Measurements from ENCODE around the gene PRRT1B. TPM values are rescaled to one million over a fixed set of nuclear protein-coding genes. Genes with fewer than 3 reads are reported as not detected.

The PRRT1B gene
- total and polyA plus RNA-seq, 2 donors (not counting 1 experiment from before 2014, with no cell fraction given): not detected

DNA sequence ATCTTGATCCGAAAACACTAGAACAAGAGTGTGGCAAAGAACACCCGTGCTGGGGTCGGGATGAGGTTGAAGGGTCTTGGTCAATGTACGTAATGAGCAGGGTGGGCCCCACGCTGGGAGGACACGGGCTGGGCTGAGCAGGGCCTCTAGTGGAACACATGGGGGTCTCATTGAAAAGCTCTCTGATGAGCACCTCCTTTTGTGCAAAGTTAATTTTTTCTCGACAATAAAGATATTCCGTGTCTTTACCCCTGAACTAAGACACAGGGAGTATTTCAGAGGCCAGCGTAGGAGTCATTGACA is 22.3 kb upstream of the PRRT1B start:
- peaks cover 0 to 82% of the 10 kb centered on the region in 2 experiments for H3K36me3 ChIP-seq (replicated peaks in 1 of 2; ENCODE audit: control extremely low read depth in 1 of 2, control insufficient read depth in 1 of 2, extremely low read depth in 1 of 2, insufficient read depth in 2 of 2, low read length in 1 of 2)
- no peaks in the 10 kb centered on the region for H3K27me3 ChIP-seq (replicated peaks in 1 of 4; ENCODE audit: control extremely low read depth in 1 of 4, control insufficient read depth in 3 of 4, insufficient read depth in 4 of 4, low read length in 3 of 4)
- H2AFZ ChIP-seq (ENCODE audit: insufficient read depth, low read depth, low read length, poor library complexity, severe bottlenecking): no peak overlapping the region
- DNase-seq: no peak
- no peak for ATAC-seq (ENCODE audit: low read depth)
- H3K27ac ChIP-seq (ENCODE audit: low read length in 2 of 2): no peak overlapping the region
- 97% methylated on average over 9 of the region's 9 CpGs for WGBS (ENCODE audit: insufficient coverage)
- H4K20me1 ChIP-seq (ENCODE audit: control insufficient read depth, insufficient read depth, low read length, poor library complexity, severe bottlenecking): no peaks in the 10 kb centered on the region
- CTCF ChIA-PET: no interaction called here
- H3K9me3 Mint-ChIP-seq (ENCODE audit: insufficient read depth): no peaks in the 10 kb centered on the region
- no peaks in the 10 kb centered on the region for H3K79me2 ChIP-seq (ENCODE audit: control insufficient read depth, insufficient read depth, low read length)
- no peaks in the 10 kb centered on the region for H3K27me3 Mint-ChIP-seq
- no peaks in the 10 kb centered on the region for H3K4me1 ChIP-seq (ENCODE audit: control insufficient read depth in 2 of 2, insufficient read depth in 2 of 2, low read length in 2 of 2)
- TF ChIP-seq EZH2 (IDR thresholded peaks at IDR 0.05; ENCODE audit: borderline replicate concordance, insufficient read depth, low read depth, low read length, poor library complexity, severe bottlenecking) (no peak), CTCF (IDR thresholded peaks at IDR 0.05) (no peak)
- intact Hi-C loops (cut with micrococcal nuclease): no loop called here
- H3K4me3 Mint-ChIP-seq: no peak overlapping the region
- H3K4me3 ChIP-seq (ENCODE audit: control extremely low read depth in 1 of 5, extremely low read depth in 1 of 5, insufficient read depth in 1 of 5, low read depth in 2 of 5, low read length in 4 of 5): no peak overlapping the region
- H3K4me1 Mint-ChIP-seq: no peaks in the 10 kb centered on the region
- H3K9ac ChIP-seq (ENCODE audit: low read length): no peak overlapping the region
- H3K9me3 ChIP-seq (ENCODE audit: control extremely low read depth in 1 of 3, control insufficient read depth in 2 of 3, insufficient read depth in 1 of 3, low read length in 2 of 3): no peaks in the 10 kb centered on the region
- H3K4me2 ChIP-seq (replicated peaks; ENCODE audit: low read depth, low read length, poor library complexity, severe bottlenecking): no peak overlapping the region
- H3K27ac Mint-ChIP-seq: no peak overlapping the region
- POLR2A ChIA-PET: no interaction called here

GRCh38 chr9:131523451-131524435 is 21.6 kb upstream of the PRRT1B start:
- H3K4me3 Mint-ChIP-seq: no peak overlapping the region
- DNase-seq (no peak), ATAC-seq (ENCODE audit: low read depth) (no peak)
- H4K20me1 ChIP-seq (ENCODE audit: control insufficient read depth, insufficient read depth, low read length, poor library complexity, severe bottlenecking): no peaks in the 10 kb centered on the region
- intact Hi-C loops (cut with micrococcal nuclease): no loop called here
- ChIA-PET POLR2A (no interaction called here), CTCF (no interaction called here)
- H3K27me3 Mint-ChIP-seq: no peaks in the 10 kb centered on the region
- H3K27me3 ChIP-seq (replicated peaks in 1 of 4; ENCODE audit: control extremely low read depth in 1 of 4, control insufficient read depth in 3 of 4, insufficient read depth in 4 of 4, low read length in 3 of 4): no peaks in the 10 kb centered on the region
- H3K27ac ChIP-seq (ENCODE audit: low read length in 2 of 2): no peak overlapping the region
- 95% methylated on average over 25 of the region's 29 CpGs for WGBS (ENCODE audit: insufficient coverage)
- no peaks in the 10 kb centered on the region for H3K9me3 Mint-ChIP-seq (ENCODE audit: insufficient read depth)
- peaks cover 0 to 79% of the 10 kb centered on the region in 2 experiments for H3K36me3 ChIP-seq (replicated peaks in 1 of 2; ENCODE audit: control extremely low read depth in 1 of 2, control insufficient read depth in 1 of 2, extremely low read depth in 1 of 2, insufficient read depth in 2 of 2, low read length in 1 of 2)
- no peak overlapping the region for H3K4me2 ChIP-seq (replicated peaks; ENCODE audit: low read depth, low read length, poor library complexity, severe bottlenecking)
- H3K27ac Mint-ChIP-seq: no peak overlapping the region
- H3K79me2 ChIP-seq (ENCODE audit: control insufficient read depth, insufficient read depth, low read length): no peaks in the 10 kb centered on the region
- no peak overlapping the region for H3K4me3 ChIP-seq (ENCODE audit: control extremely low read depth in 1 of 5, extremely low read depth in 1 of 5, insufficient read depth in 1 of 5, low read depth in 2 of 5, low read length in 4 of 5)
- H3K9me3 ChIP-seq (ENCODE audit: control extremely low read depth in 1 of 3, control insufficient read depth in 2 of 3, insufficient read depth in 1 of 3, low read length in 2 of 3): no peaks in the 10 kb centered on the region
- no peaks in the 10 kb centered on the region for H3K4me1 ChIP-seq (ENCODE audit: control insufficient read depth in 2 of 2, insufficient read depth in 2 of 2, low read length in 2 of 2)
- no peaks in the 10 kb centered on the region for H3K4me1 Mint-ChIP-seq
- H2AFZ ChIP-seq (ENCODE audit: insufficient read depth, low read depth, low read length, poor library complexity, severe bottlenecking): no peak overlapping the region
- no peak for TF ChIP-seq CTCF (IDR thresholded peaks at IDR 0.05)
- TF ChIP-seq EZH2 (IDR thresholded peaks at IDR 0.05; ENCODE audit: borderline replicate concordance, insufficient read depth, low read depth, low read length, poor library complexity, severe bottlenecking): no peak
- H3K9ac ChIP-seq (ENCODE audit: low read length): no peak overlapping the region
